GM18505 (cell line): ENCODE measurements around the gene MED28.

Experiments
- ATAC-seq: cut with Tn5 transposase; IDR thresholded peaks from one replicate; pipeline ENCODE4 v1.9.1; 2021; ENCODE audit not compliant: unreplicated experiment
- POLR2A ChIP-seq: IDR thresholded peaks from 4 replicates; pipeline ENCODE4 v1.6.1; 2011; ENCODE audit warnings: borderline replicate concordance; ENCODE audit not compliant: insufficient read depth, insufficient read length; ENCODE audit errors: extremely low read depth

Gene MED28

DNA sequence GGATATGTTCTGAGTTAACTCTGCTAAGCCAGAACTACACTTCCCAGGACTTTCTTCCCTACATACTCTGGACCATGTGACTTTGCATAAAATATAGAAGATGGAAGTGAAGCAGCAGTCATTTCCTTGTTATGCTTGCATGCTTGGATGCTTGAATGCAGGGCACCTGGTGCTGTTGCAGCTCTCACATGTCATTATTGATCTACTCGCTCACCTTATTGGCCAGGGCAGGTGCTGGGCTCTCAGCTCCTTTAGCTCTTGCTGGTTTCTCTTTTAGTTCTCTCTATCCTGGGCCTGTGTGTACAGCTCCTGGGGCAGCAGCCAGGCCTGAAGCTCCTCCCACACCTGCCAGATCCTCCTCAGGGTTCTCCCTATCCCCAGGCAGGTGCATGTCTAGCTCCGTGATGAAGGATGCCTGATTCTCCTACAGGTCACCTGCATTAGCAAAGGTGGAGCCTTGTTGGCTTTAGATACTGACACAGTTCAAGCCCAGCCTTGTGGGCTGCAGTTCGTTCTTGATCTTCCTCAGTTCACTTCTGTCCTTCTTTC, 53.3 kb downstream of the MED28 start:
- TF ChIP-seq POLR2A: no peak
- peak; percentile 39 for ATAC-seq

- no peak for ATAC-seq
- TF ChIP-seq POLR2A: no peak
Measured at GRCh38 chr4:17670423-17670822, 56.0 kb downstream of the MED28 start.

GRCh38 chr4:17680559-17681280, 66.3 kb downstream of the MED28 start:
- ATAC-seq: no peak
- no peak for TF ChIP-seq POLR2A

- ATAC-seq: no peak
Measured at GRCh38 chr4:17681281-17682221, 67.1 kb downstream of the MED28 start.

GRCh38 chr4:17682222-17682566, 67.8 kb downstream of the MED28 start:
- ATAC-seq: no peak
- TF ChIP-seq POLR2A: no peak

More at GRCh38 chr4:17681281-17682221, 67.1 kb downstream of the MED28 start:
- no peak for TF ChIP-seq POLR2A
